Chondrocyte (in vitro differentiated cells): ENCODE results near the gene INVS. TPM values are rescaled to one million over a fixed set of nuclear protein-coding genes. Genes with fewer than 3 reads are reported as not detected.

ENCODE experiments used
- DNase-seq: peaks from one replicate; pipeline ENCODE4 v3.0.0; 2021; ENCODE audit warnings: mixed read lengths, low spot score
- H3K27ac Mint-ChIP-seq: one replicate; pipeline ENCODE4 v1.8.0; 2021; ENCODE audit warnings: mild to moderate bottlenecking, moderate library complexity, mixed read lengths; ENCODE audit not compliant: unreplicated experiment
- H3K27me3 Mint-ChIP-seq: 2 replicates; pipeline ENCODE4 v1.8.0; 2021; ENCODE audit warnings: low read depth, mixed read lengths
- H3K36me3 Mint-ChIP-seq: 2 replicates; pipeline ENCODE4 v1.8.0; 2021; ENCODE audit warnings: low read depth, mixed read lengths
- H3K4me1 Mint-ChIP-seq: 2 replicates; pipeline ENCODE4 v1.8.0; 2021; ENCODE audit warnings: low read depth, mild to moderate bottlenecking, mixed read lengths
- H3K4me3 Mint-ChIP-seq: one replicate; pipeline ENCODE4 v1.8.0; 2021; ENCODE audit warnings: mild to moderate bottlenecking, moderate library complexity, mixed read lengths; ENCODE audit not compliant: unreplicated experiment
- H3K9me3 Mint-ChIP-seq: 2 replicates; pipeline ENCODE4 v1.8.0; 2021; ENCODE audit warnings: low read depth, mixed read lengths
- total RNA-seq: library from RNA; stranded (reverse); gene quantifications from 3 replicates; pipeline ENCODE4 v1.2.1, GENCODE V29; 2021
- TF ChIP-seq, protein P1 (sequence below): fragments of 200-600 bp; sonication (generic); IDR thresholded peaks from 2 replicates; pipeline ENCODE4 v1.5.0; 2021; ENCODE audit warnings: antibody characterized with exemption, mild to moderate bottlenecking, moderate library complexity

INVS gene
- total RNA-seq, 1 donor from 2014 or later, result 16.0 TPM

GRCh38 chr9:100206899-100207298 lies 107.9 kb downstream of the INVS start:
- Mint-ChIP-seq H3K27me3 (no peaks in the 10 kb centered on the region), H3K4me3 (no peak overlapping the region), H3K9me3 (no peaks in the 10 kb centered on the region), H3K36me3 (no peaks in the 10 kb centered on the region), H3K4me1 (no peaks in the 10 kb centered on the region), H3K27ac (no peak overlapping the region)
- TF ChIP-seq, protein P1, sequence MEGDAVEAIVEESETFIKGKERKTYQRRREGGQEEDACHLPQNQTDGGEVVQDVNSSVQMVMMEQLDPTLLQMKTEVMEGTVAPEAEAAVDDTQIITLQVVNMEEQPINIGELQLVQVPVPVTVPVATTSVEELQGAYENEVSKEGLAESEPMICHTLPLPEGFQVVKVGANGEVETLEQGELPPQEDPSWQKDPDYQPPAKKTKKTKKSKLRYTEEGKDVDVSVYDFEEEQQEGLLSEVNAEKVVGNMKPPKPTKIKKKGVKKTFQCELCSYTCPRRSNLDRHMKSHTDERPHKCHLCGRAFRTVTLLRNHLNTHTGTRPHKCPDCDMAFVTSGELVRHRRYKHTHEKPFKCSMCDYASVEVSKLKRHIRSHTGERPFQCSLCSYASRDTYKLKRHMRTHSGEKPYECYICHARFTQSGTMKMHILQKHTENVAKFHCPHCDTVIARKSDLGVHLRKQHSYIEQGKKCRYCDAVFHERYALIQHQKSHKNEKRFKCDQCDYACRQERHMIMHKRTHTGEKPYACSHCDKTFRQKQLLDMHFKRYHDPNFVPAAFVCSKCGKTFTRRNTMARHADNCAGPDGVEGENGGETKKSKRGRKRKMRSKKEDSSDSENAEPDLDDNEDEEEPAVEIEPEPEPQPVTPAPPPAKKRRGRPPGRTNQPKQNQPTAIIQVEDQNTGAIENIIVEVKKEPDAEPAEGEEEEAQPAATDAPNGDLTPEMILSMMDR, result no peak
- DNase-seq, result no peak

DNA sequence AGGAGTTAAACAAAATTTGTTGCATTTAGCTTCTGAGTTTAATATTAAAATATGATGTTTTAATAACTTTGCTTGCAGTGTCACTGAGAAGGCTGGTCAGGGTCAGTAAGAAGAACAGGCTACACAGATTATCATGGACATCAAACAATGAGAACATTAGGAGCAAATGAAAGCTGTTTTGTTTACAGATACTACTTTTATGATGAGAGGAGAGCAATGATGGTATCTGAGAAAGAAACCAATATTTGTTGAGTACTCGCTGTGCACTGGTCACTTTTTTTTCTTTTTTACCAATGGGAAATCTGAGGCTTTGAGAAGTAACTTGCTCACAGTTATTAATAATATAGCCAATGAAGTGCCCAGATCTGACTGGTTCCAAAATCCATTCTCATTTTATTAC lies 109.6 kb downstream of the INVS start:
- Mint-ChIP-seq H3K4me3 (no peak overlapping the region), H3K4me1 (peaks cover 4% of the 10 kb centered on the region), H3K9me3 (no peaks in the 10 kb centered on the region), H3K27ac (no peak overlapping the region), H3K27me3 (no peaks in the 10 kb centered on the region), H3K36me3 (peaks cover 2% of the 10 kb centered on the region)
- no peak for DNase-seq
- TF ChIP-seq, protein P1, result no peak

DNA sequence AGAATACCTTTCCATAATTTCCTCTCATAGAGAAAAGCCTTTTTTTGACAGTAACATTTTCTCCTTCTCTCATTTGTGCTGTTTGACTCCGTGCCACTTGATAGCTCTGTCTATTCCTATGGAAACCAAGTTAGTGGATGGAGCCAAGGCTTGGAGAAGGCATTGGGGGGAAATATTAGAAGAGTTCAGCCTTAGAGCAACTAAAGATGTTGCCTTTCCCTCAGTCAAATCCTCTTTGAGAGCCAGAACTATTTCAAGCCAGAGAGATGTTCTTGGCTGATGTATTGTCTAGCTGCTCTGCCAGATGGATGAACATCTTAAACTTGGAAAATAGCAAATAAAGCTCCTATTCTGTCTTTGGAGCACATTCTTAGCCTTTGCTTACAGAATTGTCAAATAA lies 112.4 kb downstream of the INVS start:
- no peak overlapping the region for H3K4me3 Mint-ChIP-seq
- no peaks in the 10 kb centered on the region for H3K27me3 Mint-ChIP-seq
- DNase-seq, result no peak
- TF ChIP-seq, protein P1, result no peak
- peaks cover 7% of the 10 kb centered on the region for H3K36me3 Mint-ChIP-seq
- no peaks in the 10 kb centered on the region for H3K9me3 Mint-ChIP-seq
- H3K4me1 Mint-ChIP-seq, result peaks cover 8% of the 10 kb centered on the region
- H3K27ac Mint-ChIP-seq, result no peak overlapping the region

- no peak for DNase-seq
- H3K4me1 Mint-ChIP-seq, result peaks cover 8% of the 10 kb centered on the region
- H3K4me3 Mint-ChIP-seq, result no peak overlapping the region
- no peaks in the 10 kb centered on the region for H3K27me3 Mint-ChIP-seq
- H3K9me3 Mint-ChIP-seq, result no peaks in the 10 kb centered on the region
- TF ChIP-seq, protein P1, result no peak
- no peak overlapping the region for H3K27ac Mint-ChIP-seq
- peaks cover 7% of the 10 kb centered on the region for H3K36me3 Mint-ChIP-seq
Measured at GRCh38 chr9:100213730-100214477, 114.9 kb downstream of the INVS start.

- peaks cover 8% of the 10 kb centered on the region for H3K4me1 Mint-ChIP-seq
- DNase-seq, result no peak
- no peak overlapping the region for H3K27ac Mint-ChIP-seq
- H3K4me3 Mint-ChIP-seq, result no peak overlapping the region
- H3K36me3 Mint-ChIP-seq, result peaks cover 7% of the 10 kb centered on the region
- no peaks in the 10 kb centered on the region for H3K9me3 Mint-ChIP-seq
- H3K27me3 Mint-ChIP-seq, result no peaks in the 10 kb centered on the region
- TF ChIP-seq, protein P1, result peak; percentile 76
Measured at GRCh38 chr9:100216178-100216787, 117.2 kb downstream of the INVS start.
